Esophagus muscularis mucosa (tissue), 3 donors: ENCODE data around the gene PDRG1.

Experiments
- POLR2AphosphoS5 ChIP-seq, 2 donors: sonication (generic); formaldehyde crosslinking; IDR thresholded peaks; one replicate each; pipeline ENCODE4 v1.6.1; 2017; ENCODE audit warnings: antibody characterized with exemption in 2 of 2
- TF ChIP-seq, protein P1 (sequence below), 3 experiments: fragments of 200-600 bp in 2 of 3; fragments of 450-650 bp in 1 of 3; sonication (generic) in 2 of 3; IDR thresholded peaks; one replicate each; pipeline ENCODE4 v1.5.1; 2017 to 2019; ENCODE audit warnings: antibody characterized with exemption in 3 of 3, mild to moderate bottlenecking in 2 of 3, moderate library complexity in 1 of 3

GRCh38 chr20:31909253-31910070 lies 42.4 kb downstream of the PDRG1 start:
- TF ChIP-seq, protein P1, sequence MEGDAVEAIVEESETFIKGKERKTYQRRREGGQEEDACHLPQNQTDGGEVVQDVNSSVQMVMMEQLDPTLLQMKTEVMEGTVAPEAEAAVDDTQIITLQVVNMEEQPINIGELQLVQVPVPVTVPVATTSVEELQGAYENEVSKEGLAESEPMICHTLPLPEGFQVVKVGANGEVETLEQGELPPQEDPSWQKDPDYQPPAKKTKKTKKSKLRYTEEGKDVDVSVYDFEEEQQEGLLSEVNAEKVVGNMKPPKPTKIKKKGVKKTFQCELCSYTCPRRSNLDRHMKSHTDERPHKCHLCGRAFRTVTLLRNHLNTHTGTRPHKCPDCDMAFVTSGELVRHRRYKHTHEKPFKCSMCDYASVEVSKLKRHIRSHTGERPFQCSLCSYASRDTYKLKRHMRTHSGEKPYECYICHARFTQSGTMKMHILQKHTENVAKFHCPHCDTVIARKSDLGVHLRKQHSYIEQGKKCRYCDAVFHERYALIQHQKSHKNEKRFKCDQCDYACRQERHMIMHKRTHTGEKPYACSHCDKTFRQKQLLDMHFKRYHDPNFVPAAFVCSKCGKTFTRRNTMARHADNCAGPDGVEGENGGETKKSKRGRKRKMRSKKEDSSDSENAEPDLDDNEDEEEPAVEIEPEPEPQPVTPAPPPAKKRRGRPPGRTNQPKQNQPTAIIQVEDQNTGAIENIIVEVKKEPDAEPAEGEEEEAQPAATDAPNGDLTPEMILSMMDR (IDR thresholded peaks at IDR 0.05), result no peak
- TF ChIP-seq POLR2AphosphoS5 (IDR thresholded peaks at IDR 0.05), result no peak
